Stimulated activated CD8-positive, alpha-beta memory T cell treated with anti-CD3 and anti-CD28 coated beads, Interleukin-7, amount 100 ng/mL, for 24 hours (primary cell): ENCODE measurements around the gene UGT1A3.

Experiments used
- DNase-seq: peaks from one replicate; pipeline ENCODE4 v3.0.0-alpha.2; 2020; ENCODE audit warnings: low read depth

The UGT1A3 gene

GRCh38 chr2:233816771-233817170 is 87.9 kb downstream of the UGT1A3 start:
- DNase-seq: no peak

- DNase-seq: no peak
These were observed 88.6 kb downstream of the UGT1A3 start for GRCh38 chr2:233817361-233817911.

GRCh38 chr2:233817995-233818638 is 89.3 kb downstream of the UGT1A3 start:
- DNase-seq: no peak

- DNase-seq: no peak
These were observed 90.1 kb downstream of the UGT1A3 start for GRCh38 chr2:233818639-233819621.

- DNase-seq: no peak
These were observed 91.3 kb downstream of the UGT1A3 start for GRCh38 chr2:233819884-233820773.

GRCh38 chr2:233820774-233821105 is 91.9 kb downstream of the UGT1A3 start:
- no peak for DNase-seq

GRCh38 chr2:233821196-233821595 is 92.4 kb downstream of the UGT1A3 start:
- DNase-seq: no peak

- no peak for DNase-seq
These were observed 92.9 kb downstream of the UGT1A3 start for GRCh38 chr2:233821709-233822100.

- DNase-seq: no peak
These were observed 93.4 kb downstream of the UGT1A3 start for GRCh38 chr2:233822101-233822771.
